NCI-H748 treated with DMSO at 0.1 percent for 48 hours (cell line): ENCODE results near the gene CFAP91.

Experiments used
- DNase-seq: peaks from one replicate; lab custom pipeline; 2025; lab: John Stamatoyannopoulos, UW

CFAP91 gene

DNA sequence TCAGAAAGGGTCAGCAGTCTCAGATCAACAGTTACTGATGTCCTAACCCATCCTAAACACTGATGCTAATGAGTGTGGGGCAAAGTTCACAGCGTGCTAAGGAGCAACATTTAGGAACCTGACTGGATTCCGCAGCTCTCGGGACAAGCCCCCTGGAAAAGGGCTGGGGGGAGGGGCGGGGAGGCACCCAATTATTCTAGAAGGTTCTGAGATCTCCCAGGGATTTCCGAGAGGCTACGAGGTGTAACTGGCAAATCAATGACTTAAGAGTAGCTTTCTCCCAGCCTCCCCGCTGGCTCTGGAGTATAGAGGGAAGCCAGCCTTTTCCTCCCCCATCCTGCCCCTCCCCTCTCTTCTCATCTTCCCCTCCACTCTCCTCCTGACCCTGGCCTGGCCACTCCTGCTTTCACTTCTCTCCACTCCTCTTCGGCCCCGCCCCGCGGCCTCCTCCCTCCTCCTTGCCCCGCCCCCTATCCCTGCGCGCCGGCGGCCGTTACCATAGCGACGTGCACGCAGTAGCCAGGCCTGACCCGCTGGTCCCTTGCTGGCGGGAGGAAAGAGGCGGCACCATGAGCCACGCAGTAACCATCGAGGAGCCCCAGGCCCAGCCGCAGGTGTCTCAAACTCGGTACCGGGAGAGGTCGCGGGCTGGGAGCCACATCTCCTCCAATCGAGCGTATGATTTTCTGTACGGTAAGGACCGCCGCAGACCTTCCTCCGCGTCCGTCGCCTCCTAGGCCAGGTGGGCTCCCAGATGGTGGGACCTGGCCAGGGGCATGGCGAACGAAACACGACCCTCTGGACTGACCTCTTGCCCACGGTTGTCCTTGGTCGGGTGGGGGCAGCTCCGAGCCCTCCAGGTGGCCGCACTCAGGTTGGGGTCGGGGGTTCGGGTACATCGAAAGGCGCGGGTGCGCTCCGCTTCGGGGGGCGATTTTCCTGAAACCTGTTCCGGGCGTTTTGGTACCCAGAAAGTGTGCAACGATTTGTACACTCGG, at the start of gene CFAP91:
Gene CFAP91, plus strand, starts transcription at position 493 of the 998 bp plus-strand sequence. Its CDS starts 77 bp downstream, at position 570.
- DNase-seq: peak; percentile 75

DNA sequence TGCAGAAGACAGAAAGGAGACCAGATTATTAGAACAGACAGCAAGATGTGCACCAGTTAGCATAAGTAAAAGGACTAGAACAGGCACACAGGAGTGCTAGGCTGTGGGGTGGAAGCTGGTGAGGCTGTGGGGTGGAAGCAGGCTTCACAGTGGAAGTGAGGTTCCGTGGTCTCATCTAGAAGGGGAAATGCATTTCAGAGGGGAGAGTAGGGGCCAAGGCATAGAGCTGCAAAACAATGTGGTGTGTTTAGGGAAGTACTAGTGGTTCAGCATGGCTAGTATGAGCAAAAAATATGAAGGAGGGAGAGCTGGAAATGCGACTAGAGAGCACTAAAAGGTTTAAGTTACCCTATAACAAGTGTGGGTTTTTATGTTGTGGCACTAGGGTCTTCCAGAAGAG, 48.9 kb upstream of the CFAP91 start:
- DNase-seq: no peak

DNA sequence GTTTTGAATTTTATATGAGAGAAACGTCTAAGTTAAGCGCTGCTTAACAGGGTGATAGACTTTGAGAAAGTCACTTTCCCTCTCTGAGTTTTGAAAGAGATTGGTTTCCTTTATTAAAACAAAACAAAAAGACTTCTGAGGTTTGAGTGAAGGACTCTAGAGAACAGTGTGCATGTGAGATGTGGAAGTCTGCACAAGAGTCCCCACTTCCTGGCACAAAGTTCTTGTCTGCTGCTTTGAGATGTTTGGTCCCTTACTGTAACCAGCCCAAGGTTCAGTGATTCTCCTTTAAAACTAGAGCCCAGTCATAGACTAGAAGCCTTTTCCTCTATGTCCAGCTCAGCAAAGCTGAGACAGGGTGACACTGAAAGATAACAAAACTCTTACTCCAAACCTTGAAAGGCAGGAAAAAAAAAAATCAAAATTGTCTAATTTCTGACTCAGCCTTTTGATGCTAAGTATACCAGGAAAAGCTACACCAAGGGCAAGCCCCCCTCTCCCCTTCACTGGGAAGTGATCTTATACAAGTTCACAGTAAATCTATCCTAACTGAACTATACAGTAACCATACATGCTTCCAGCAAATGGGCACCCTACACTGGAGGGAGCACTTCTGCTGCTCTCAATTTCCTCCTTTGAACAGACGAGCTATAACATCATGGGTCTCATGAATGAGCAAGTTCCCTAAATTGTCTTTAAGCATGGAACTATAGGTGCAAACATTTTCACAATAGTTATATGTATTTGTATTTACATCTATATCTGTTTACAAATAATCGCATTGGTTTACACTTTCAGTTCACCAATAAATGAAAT, 44.7 kb upstream of the CFAP91 start:
- DNase-seq: no peak

- no peak for DNase-seq
Observed at GRCh38 chr3:119658994-119659393, 43.8 kb upstream of the CFAP91 start.

- no peak for DNase-seq
Observed at GRCh38 chr3:119659606-119660291, 43.1 kb upstream of the CFAP91 start.

DNA sequence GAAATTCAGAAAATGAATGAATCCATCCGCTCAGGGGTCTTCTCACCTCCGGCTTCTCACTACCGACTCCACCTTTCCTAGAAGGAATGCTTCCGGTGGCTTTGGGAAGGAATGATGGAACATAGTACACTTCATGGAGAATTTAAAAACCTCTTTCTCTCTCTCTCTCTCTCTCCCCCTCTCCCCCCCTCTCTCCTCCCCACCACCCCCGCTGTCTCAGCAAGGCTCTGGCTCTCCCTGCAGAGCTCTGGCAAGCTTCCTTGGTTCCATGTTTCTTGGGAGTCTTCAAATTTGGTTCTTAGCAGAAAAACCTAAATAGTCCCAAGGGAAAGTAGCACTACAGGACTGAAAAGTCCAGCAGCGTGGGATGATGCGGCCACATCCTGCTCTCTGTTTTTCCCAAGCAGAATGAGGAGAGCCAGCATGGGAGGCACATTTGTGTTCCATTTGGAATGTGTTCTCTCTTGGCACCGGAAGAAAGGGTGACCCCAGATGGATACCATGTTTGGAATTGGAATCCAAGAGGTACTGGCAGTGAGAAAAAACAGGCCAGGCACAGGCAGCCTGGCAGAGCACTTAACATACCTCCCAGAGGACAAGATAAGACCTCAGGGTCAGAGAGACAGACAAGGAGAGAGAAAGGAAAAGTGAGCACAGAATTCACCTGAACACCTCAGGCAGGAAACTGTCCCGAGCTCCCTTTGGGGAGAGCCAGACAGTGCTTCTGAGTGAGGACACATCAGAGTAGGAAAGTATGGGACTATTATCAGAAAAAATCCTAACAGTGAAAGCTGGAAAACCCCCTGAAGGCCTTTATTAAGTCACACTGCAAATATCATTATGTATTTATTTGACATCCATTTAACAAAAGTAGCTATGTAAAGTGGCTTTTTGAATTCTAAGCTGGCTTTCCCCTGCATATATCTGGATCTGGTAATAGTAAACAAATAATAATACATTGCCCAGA, 42.1 kb upstream of the CFAP91 start, which contains the start of gene POPDC2:
Gene POPDC2, minus strand, starts transcription at position 116 of the 967 bp plus-strand sequence. CDS start 166 bp downstream, outside the sequence.
- DNase-seq: no peak

DNA sequence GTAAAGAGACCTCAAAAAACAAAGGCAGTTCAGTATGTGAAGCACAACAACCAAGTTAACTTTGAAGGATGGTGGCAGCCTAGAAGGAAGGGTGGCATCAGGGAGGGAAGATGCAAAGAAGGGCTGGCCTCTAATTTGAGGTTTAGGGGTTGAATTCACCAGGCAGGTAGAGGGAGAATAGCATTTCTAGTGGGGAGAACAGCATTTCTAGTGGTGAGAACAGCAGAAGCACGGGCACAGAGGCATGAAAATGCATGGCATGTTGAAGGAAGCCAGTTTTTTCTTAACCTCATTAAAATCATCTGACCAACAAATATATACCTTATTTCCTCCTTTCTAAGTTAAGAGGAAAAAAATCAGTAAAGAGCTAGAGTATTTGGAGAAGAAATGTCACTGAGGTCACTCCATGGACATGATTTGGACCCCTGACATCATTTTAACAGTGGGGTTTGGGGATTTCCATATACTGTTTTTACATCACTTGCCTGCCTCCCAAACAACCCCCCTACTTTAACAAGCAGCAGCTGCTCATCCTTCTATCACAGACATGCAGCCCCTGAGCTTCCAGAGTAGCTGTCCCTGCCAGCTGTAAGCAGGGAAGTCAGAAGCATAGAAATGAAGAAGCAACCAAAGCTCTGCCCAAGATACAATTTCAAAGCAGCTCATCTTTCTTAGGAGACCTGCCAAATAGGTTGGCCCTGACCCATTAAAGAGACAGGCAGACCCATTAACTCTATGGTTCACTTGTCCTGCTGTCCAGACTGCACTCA, 40.0 kb upstream of the CFAP91 start:
- no peak for DNase-seq

- no peak for DNase-seq
Observed at GRCh38 chr3:119663885-119664284, 38.9 kb upstream of the CFAP91 start.

DNA sequence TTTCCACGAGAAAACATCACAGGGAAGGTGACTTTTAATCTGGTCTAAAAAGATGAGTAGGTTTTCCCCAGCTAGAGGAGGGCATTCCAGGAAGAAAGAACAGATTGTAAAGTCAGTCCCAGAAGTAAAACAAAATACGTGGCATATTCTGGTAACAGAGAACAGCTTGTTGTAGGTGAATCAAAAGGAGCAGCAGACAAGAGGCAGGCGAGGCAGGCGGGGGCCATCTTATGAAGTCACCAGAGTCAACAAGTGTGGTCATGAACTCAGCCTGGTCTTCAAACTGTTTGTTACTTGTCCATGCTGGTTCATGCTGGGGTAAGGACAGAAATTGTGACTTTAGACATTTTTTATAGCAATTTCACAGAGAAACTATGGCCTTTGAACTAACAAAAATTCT, 38.5 kb upstream of the CFAP91 start:
- DNase-seq: no peak

GRCh38 chr3:119664850-119665379, 37.9 kb upstream of the CFAP91 start:
- no peak for DNase-seq

- no peak for DNase-seq
Observed at GRCh38 chr3:119665954-119666559, 36.8 kb upstream of the CFAP91 start.

DNA sequence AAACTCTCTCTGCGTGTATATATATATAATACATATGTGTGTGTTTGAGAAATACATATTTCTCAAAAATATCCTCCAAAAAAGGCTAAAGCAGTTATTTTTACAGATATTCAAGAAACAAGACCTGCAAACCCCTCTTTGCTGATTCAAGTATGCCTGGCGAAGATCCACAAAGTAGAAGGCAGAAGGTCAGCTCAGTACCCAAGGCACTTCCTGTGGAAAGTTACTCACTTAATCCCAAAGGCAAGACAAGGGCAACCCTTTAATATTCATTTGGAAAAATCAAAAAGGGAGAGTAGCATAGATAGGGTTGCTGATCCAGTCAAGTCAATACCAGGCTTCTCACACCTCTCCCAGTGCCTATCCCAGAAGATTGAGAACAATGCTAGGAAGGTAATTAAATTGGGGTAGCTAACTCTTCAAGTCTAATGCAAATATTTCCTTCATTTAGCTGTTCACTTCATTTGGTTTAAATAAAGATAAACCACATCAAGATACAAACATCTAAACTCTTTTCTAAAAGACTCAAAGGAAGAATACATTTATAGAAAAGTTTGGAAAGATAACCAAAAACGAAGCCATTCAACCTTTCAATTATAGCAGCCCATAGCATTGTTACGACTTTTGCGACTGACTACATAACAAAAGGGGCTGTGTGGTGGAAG, 32.8 kb upstream of the CFAP91 start:
- DNase-seq: no peak

GRCh38 chr3:119672776-119673175, 30.0 kb upstream of the CFAP91 start:
- DNase-seq: no peak

- no peak for DNase-seq
Observed at GRCh38 chr3:119673875-119674274, 28.9 kb upstream of the CFAP91 start.

- DNase-seq: no peak
Observed at GRCh38 chr3:119675188-119675874, 27.5 kb upstream of the CFAP91 start.

DNA sequence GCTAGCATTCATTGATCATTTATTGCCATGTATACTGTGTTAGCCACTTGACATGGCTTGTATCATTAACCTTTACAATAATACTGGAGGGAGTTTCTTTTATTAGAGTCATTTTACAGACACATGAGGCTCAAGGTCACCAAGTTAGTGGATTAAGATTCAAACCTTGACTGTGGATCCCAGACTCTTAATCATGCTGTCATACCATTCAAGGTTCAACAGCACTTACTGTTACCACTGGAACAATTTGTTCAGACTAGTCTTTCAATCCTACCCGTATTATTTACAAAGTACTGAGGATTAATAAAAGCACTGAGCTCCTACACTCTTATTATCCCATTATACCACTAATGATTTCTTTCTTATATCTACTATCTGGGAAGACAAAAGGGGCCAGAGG, 26.8 kb upstream of the CFAP91 start:
- DNase-seq: no peak

- peak; percentile 82 for DNase-seq
Observed at GRCh38 chr3:119676771-119677640, 25.8 kb upstream of the CFAP91 start, which contains the start of gene COX17. Gene COX17 (minus strand): TSS chr3:119677406. CDS start chr3:119677310, 96 bp downstream.
